ENCODE measurements around the gene ABTB2. TPM values are rescaled to one million over a fixed set of nuclear protein-coding genes. Genes with fewer than 3 reads are reported as not detected.

Gene ABTB2
- total RNA-seq, 1 experiment from 2014 or later = 3.6 TPM

GRCh38 chr11:34260072-34260575 is 97.7 kb downstream of the ABTB2 start:
- H3K9me3 Mint-ChIP-seq (ENCODE audit: unreplicated experiment) = no peaks in the 10 kb centered on the region
- H3K36me3 ChIP-seq (ENCODE audit: control insufficient read depth, insufficient read depth, low read length) = no peaks in the 10 kb centered on the region
- BruUV-seq (replicated peaks) = no TSS peak
- no peak overlapping the region for H3K4me3 ChIP-seq (ENCODE audit: low read depth, low read length)
- no peak for TF ChIP-seq CTCF (IDR thresholded peaks at IDR 0.05; ENCODE audit: insufficient read depth in 1 of 2, low read depth in 1 of 2, low read length in 1 of 2, severe bottlenecking in 1 of 2, unreplicated experiment in 1 of 2)
- intact Hi-C loops (cut with micrococcal nuclease; ENCODE audit: unreplicated experiment) = loop anchor here (5.0 kb wide), 1 partner anchor 97 kb away; the partner anchor contains the start of gene ABTB2
- H3K4me3 Mint-ChIP-seq (ENCODE audit: unreplicated experiment) = no peak overlapping the region
- ChIA-PET POLR2A (no interaction called here), CTCF (no interaction called here)
- H3K27ac Mint-ChIP-seq (ENCODE audit: unreplicated experiment) = no peak overlapping the region
- H3K9me3 ChIP-seq = no peaks in the 10 kb centered on the region
- H3K4me1 ChIP-seq = no peaks in the 10 kb centered on the region
- no peaks in the 10 kb centered on the region for H3K27me3 Mint-ChIP-seq (ENCODE audit: insufficient read depth, unreplicated experiment)
- DNase-seq = no peak
- H3K4me1 Mint-ChIP-seq (ENCODE audit: low read depth, unreplicated experiment) = no peaks in the 10 kb centered on the region
- H3K27me3 ChIP-seq (replicated peaks; ENCODE audit: control insufficient read depth, insufficient read depth, low read length) = no peaks in the 10 kb centered on the region
- H3K36me3 Mint-ChIP-seq (ENCODE audit: insufficient read depth, unreplicated experiment) = no peaks in the 10 kb centered on the region

DNA sequence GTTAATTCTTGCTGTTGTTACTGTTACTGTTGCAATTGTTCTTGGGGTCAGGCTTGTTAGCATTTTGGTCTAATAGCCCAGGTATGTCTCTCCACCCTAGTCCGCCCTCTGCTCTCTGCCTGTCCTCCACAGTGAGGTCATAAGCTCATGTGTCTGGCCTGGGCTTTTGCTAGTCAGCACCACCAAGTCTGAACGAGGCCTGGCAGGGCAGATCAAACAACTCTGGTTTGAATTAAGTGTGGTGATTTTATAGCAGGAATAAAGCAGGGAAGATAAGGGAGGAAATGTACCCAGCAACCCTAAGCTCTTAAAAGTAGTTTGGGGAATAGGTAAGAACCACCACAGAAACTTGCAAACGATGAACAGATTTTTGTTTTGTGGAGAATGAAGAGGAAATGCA is 98.7 kb downstream of the ABTB2 start:
- POLR2A ChIA-PET = no interaction called here
- no TSS peak for BruUV-seq (replicated peaks)
- no peaks in the 10 kb centered on the region for H3K36me3 Mint-ChIP-seq (ENCODE audit: insufficient read depth, unreplicated experiment)

DNA sequence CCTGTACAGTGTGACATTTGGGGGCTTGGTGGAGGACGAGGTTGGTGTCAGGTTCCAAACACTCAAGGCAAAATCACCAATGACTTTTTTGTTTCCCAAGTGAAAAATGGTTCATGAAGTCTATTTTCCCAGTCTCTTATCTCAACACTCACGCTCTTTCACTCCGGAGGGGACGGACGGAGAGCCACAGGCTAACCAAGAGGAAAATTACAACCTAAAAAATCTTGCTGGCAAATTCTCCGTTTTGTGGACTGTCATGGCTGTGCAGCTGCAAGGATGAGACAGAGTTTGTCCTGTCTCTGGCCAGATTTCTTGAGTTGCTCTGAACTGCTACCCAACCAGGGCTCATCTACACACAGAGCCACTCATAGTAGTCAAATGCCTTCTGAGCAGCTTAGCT is 101.2 kb downstream of the ABTB2 start:
- Mint-ChIP-seq H3K4me3 (ENCODE audit: unreplicated experiment) (no peak overlapping the region), H3K27ac (ENCODE audit: unreplicated experiment) (no peak overlapping the region), H3K9me3 (ENCODE audit: unreplicated experiment) (no peaks in the 10 kb centered on the region), H3K36me3 (ENCODE audit: insufficient read depth, unreplicated experiment) (no peaks in the 10 kb centered on the region), H3K27me3 (ENCODE audit: insufficient read depth, unreplicated experiment) (no peaks in the 10 kb centered on the region), H3K4me1 (ENCODE audit: low read depth, unreplicated experiment) (no peaks in the 10 kb centered on the region)
- Histone ChIP-seq H3K36me3 (ENCODE audit: control insufficient read depth, insufficient read depth, low read length) (no peaks in the 10 kb centered on the region), H3K27me3 (replicated peaks; ENCODE audit: control insufficient read depth, insufficient read depth, low read length) (no peaks in the 10 kb centered on the region), H3K4me3 (ENCODE audit: low read depth, low read length) (no peak overlapping the region), H3K4me1 (no peaks in the 10 kb centered on the region), H3K9me3 (no peaks in the 10 kb centered on the region)
- ChIA-PET CTCF (no interaction called here), POLR2A (no interaction called here)
- no peak for TF ChIP-seq CTCF (IDR thresholded peaks at IDR 0.05; ENCODE audit: insufficient read depth in 1 of 2, low read depth in 1 of 2, low read length in 1 of 2, severe bottlenecking in 1 of 2, unreplicated experiment in 1 of 2)
- intact Hi-C loops (cut with micrococcal nuclease; ENCODE audit: unreplicated experiment) = no loop called here
- no peak for DNase-seq
- no TSS peak for BruUV-seq (replicated peaks)

More for the DNA sequence above, 98.7 kb downstream of the ABTB2 start:
- CTCF ChIA-PET = no interaction called here
- Histone ChIP-seq H3K9me3 (no peaks in the 10 kb centered on the region), H3K27me3 (replicated peaks; ENCODE audit: control insufficient read depth, insufficient read depth, low read length) (no peaks in the 10 kb centered on the region), H3K36me3 (ENCODE audit: control insufficient read depth, insufficient read depth, low read length) (no peaks in the 10 kb centered on the region), H3K4me3 (ENCODE audit: low read depth, low read length) (no peak overlapping the region), H3K4me1 (no peaks in the 10 kb centered on the region)
- intact Hi-C loops (cut with micrococcal nuclease; ENCODE audit: unreplicated experiment) = no loop called here
- Mint-ChIP-seq H3K4me3 (ENCODE audit: unreplicated experiment) (no peak overlapping the region), H3K9me3 (ENCODE audit: unreplicated experiment) (no peaks in the 10 kb centered on the region), H3K27ac (ENCODE audit: unreplicated experiment) (no peak overlapping the region), H3K4me1 (ENCODE audit: low read depth, unreplicated experiment) (no peaks in the 10 kb centered on the region), H3K27me3 (ENCODE audit: insufficient read depth, unreplicated experiment) (no peaks in the 10 kb centered on the region)
- no peak for DNase-seq
- TF ChIP-seq CTCF (IDR thresholded peaks at IDR 0.05; ENCODE audit: insufficient read depth in 1 of 2, low read depth in 1 of 2, low read length in 1 of 2, severe bottlenecking in 1 of 2, unreplicated experiment in 1 of 2) = no peak

Measured in Caco-2 (cell line).